Natural killer cell (primary cell): ENCODE data around the gene PIP5K1B. TPM values are rescaled to one million over a fixed set of nuclear protein-coding genes. Genes with fewer than 3 reads are reported as not detected.

Experiments
- ATAC-seq, 3 donors: fragments of 150-1000 bp in 2 of 3; fragments of 200-7000 bp in 1 of 3; cut with Tn5 transposase; 1 replicate in 1 of 3; 2 replicates in 2 of 3; pipeline ENCODE4 v1.10.0; 2021; ENCODE audit warnings: mild to moderate bottlenecking in 2 of 3, moderate library complexity in 2 of 3
- DNase-seq, 2 donors: peaks; one replicate each; pipeline versions ENCODE4 v3.0.0 to v3.0.0-alpha.2; 2013 to 2021; ENCODE audit warnings: mixed read lengths in 1 of 2
- H3K27ac ChIP-seq: one replicate; pipeline ENCODE4 v1.5.1; 2013; ENCODE audit warnings: mild to moderate bottlenecking, low read length
- H3K27me3 ChIP-seq: one replicate; pipeline ENCODE4 v1.6.1; 2013; ENCODE audit warnings: low read length; ENCODE audit not compliant: control insufficient read depth, insufficient read depth
- H3K36me3 ChIP-seq: one replicate; pipeline ENCODE4 v1.6.1; 2013; ENCODE audit warnings: low read length; ENCODE audit not compliant: control insufficient read depth, insufficient read depth
- H3K4me1 ChIP-seq: one replicate; pipeline ENCODE4 v1.6.1; 2013; ENCODE audit warnings: low read length; ENCODE audit not compliant: control insufficient read depth, insufficient read depth
- H3K4me3 ChIP-seq: one replicate; pipeline ENCODE4 v1.5.1; 2013; ENCODE audit warnings: low read length
- H3K9me3 ChIP-seq: one replicate; pipeline ENCODE4 v1.6.1; 2013; ENCODE audit warnings: low read length; ENCODE audit not compliant: control insufficient read depth, insufficient read depth
- H3K27ac Mint-ChIP-seq, 2 donors: one replicate each; pipeline ENCODE4 v1.8.0; 2022; ENCODE audit warnings: mild to moderate bottlenecking in 2 of 2, mixed read lengths in 2 of 2, moderate library complexity in 1 of 2
- H3K27me3 Mint-ChIP-seq, 2 donors: one replicate each; pipeline ENCODE4 v1.8.0; 2022; ENCODE audit warnings: low read depth in 2 of 2, mixed read lengths in 2 of 2
- H3K36me3 Mint-ChIP-seq: one replicate; pipeline ENCODE4 v1.8.0; 2022; ENCODE audit warnings: mixed read lengths
- H3K4me1 Mint-ChIP-seq, 2 donors: one replicate each; pipeline ENCODE4 v1.8.0; 2022; ENCODE audit warnings: mixed read lengths in 2 of 2
- H3K4me3 Mint-ChIP-seq: one replicate; pipeline ENCODE4 v1.8.0; 2022; ENCODE audit warnings: mild to moderate bottlenecking, moderate library complexity, mixed read lengths
- H3K9me3 Mint-ChIP-seq, 2 donors: one replicate each; pipeline ENCODE4 v1.8.0; 2022; ENCODE audit warnings: mixed read lengths in 2 of 2
- CTCF ChIP-seq: fragments of 200-600 bp; IDR thresholded peaks from one replicate; pipeline ENCODE4 v1.8.0; 2022; ENCODE audit warnings: antibody characterized with exemption
- WGBS: methylation state at CpG from one replicate; pipeline ENCODE4 v1.1.7; 2013; ENCODE audit warnings: missing lambda C conversion rate; ENCODE audit not compliant: insufficient coverage; 5-methylcytosine and 5-hydroxymethylcytosine counted together
- intact Hi-C: fragments of 100-400 bp; cut with micrococcal nuclease; formaldehyde crosslinking; loops from one replicate; pipeline ENCODE4 v1.14.2; 2022
- total RNA-seq, 4 donors: library from RNA; stranded (reverse); fragments of 120-200 nt in 1 of 4; gene quantifications; one replicate each; pipeline versions ENCODE4 v1.2.3 to v1.2.4, GENCODE V29; 2013 to 2022

PIP5K1B gene
- total RNA-seq, 3 donors from 2014 or later (not counting 1 experiment from before 2014, with no cell fraction given), result 0.73 to 3.4 (median 1.3) TPM

- no peaks in the 10 kb centered on the region for H3K36me3 Mint-ChIP-seq
- Histone ChIP-seq H3K4me3 (peak overlapping the region; percentile 52), H3K27ac (no peak overlapping the region), H3K36me3 (no peaks in the 10 kb centered on the region), H3K9me3 (no peaks in the 10 kb centered on the region), H3K27me3 (peaks cover 6% of the 10 kb centered on the region), H3K4me1 (peaks cover 17% of the 10 kb centered on the region)
- under 1% methylated on average over 50 of the region's 62 CpGs for WGBS
- H3K27ac Mint-ChIP-seq, result no peak overlapping the region
- ATAC-seq (peak in 2 of 3 donors; percentile 30 to 43), DNase-seq (no peak)
- peak overlapping the region; percentile 84 for H3K4me3 Mint-ChIP-seq
- H3K27me3 Mint-ChIP-seq, result peaks cover 52 to 65% of the 10 kb centered on the region in 2 donors
- TF ChIP-seq CTCF, result no peak
- H3K4me1 Mint-ChIP-seq, result peaks cover 4 to 18% of the 10 kb centered on the region in 2 donors
- H3K9me3 Mint-ChIP-seq, result no peaks in the 10 kb centered on the region
- intact Hi-C loops, result no loop called here
These were observed 707 bp downstream of the PIP5K1B start for GRCh38 chr9:68705531-68706362.

- TF ChIP-seq CTCF, result no peak
- DNase-seq (no peak), ATAC-seq (no peak)
- peak overlapping the region; percentile 52 for H3K4me3 ChIP-seq
- H3K27me3 Mint-ChIP-seq, result peaks cover 52 to 65% of the 10 kb centered on the region in 2 donors
- H3K36me3 Mint-ChIP-seq, result no peaks in the 10 kb centered on the region
- no peaks in the 10 kb centered on the region for H3K9me3 Mint-ChIP-seq
- peaks cover 6% of the 10 kb centered on the region for H3K27me3 ChIP-seq
- peaks cover 17% of the 10 kb centered on the region for H3K4me1 ChIP-seq
- no peak overlapping the region for H3K27ac ChIP-seq
- intact Hi-C loops, result no loop called here
- no peaks in the 10 kb centered on the region for H3K9me3 ChIP-seq
- H3K36me3 ChIP-seq, result no peaks in the 10 kb centered on the region
- peaks cover 4 to 18% of the 10 kb centered on the region in 2 donors for H3K4me1 Mint-ChIP-seq
- no peak overlapping the region for H3K27ac Mint-ChIP-seq
- peak overlapping the region; percentile 69 for H3K4me3 Mint-ChIP-seq
- 12% methylated on average over 15 of the region's 19 CpGs for WGBS
These were observed 1.5 kb downstream of the PIP5K1B start for GRCh38 chr9:68706363-68707201.

- H3K4me3 Mint-ChIP-seq, result no peak overlapping the region
- H3K27me3 Mint-ChIP-seq, result peaks cover 50 to 63% of the 10 kb centered on the region in 2 donors
- H3K36me3 Mint-ChIP-seq, result no peaks in the 10 kb centered on the region
- no peak overlapping the region for H3K27ac Mint-ChIP-seq
- no peaks in the 10 kb centered on the region for H3K9me3 ChIP-seq
- H3K4me1 Mint-ChIP-seq, result peaks cover 4 to 18% of the 10 kb centered on the region in 2 donors
- DNase-seq, result no peak
- H3K9me3 Mint-ChIP-seq, result no peaks in the 10 kb centered on the region
- H3K4me1 ChIP-seq, result peaks cover 17% of the 10 kb centered on the region
- H3K27ac ChIP-seq, result no peak overlapping the region
- intact Hi-C loops, result no loop called here
- 69% methylated on average over 1 of the region's 4 CpGs for WGBS
- peaks cover 6% of the 10 kb centered on the region for H3K27me3 ChIP-seq
- H3K4me3 ChIP-seq, result no peak overlapping the region
- H3K36me3 ChIP-seq, result no peaks in the 10 kb centered on the region
- TF ChIP-seq CTCF, result no peak
- no peak for ATAC-seq
These were observed 2.9 kb downstream of the PIP5K1B start for GRCh38 chr9:68707801-68708488.
